ENCODE results near the gene DOCK2. TPM values are rescaled to one million over a fixed set of nuclear protein-coding genes. Genes with fewer than 3 reads are reported as not detected.

DOCK2 gene
- total and polyA plus RNA-seq, 2 donors (not counting 3 experiments of a cell fraction or from before 2014, with no cell fraction given) = 0.62 to 4.8 TPM

GRCh38 chr5:169655353-169655752, 18.3 kb downstream of the DOCK2 start:
- no peaks in the 10 kb centered on the region for H3K9me1 ChIP-seq (replicated peaks; ENCODE audit: control insufficient read depth, extremely low read depth, insufficient read depth, low read length)
- FAIRE-seq (no peak), DNase-seq (ENCODE audit: low read depth, low spot score) (no peak)
- CTCF ChIA-PET = interaction anchor here (0.5 kb wide), 1 partner anchor 26 kb away, joined by 3 read pairs; no protein-coding TSS in a partner anchor
- no peak overlapping the region for H3K4me2 ChIP-seq (ENCODE audit: insufficient read depth, low read length)
- no peak overlapping the region for H3K4me3 ChIP-seq (replicated peaks in 1 of 3; ENCODE audit: insufficient read depth in 1 of 3, low read depth in 1 of 3, low read length in 3 of 3)
- dilution Hi-C loops (cut with MboI; ENCODE audit: extremely low pct_ligation_motif_present, low sequenced_read_pairs) = no loop called here
- no peak overlapping the region for H2AFZ ChIP-seq (ENCODE audit: low read depth, low read length)
- intact Hi-C loops (cut with micrococcal nuclease) = no loop called here
- no peaks in the 10 kb centered on the region for H3K36me3 ChIP-seq (ENCODE audit: control insufficient read depth in 2 of 2, extremely low read depth in 1 of 2, insufficient read depth in 2 of 2, low read length in 2 of 2)
- no peaks in the 10 kb centered on the region for H4K20me1 ChIP-seq (replicated peaks; ENCODE audit: control insufficient read depth, extremely low read depth, insufficient read depth, low read length)
- H3K27me3 ChIP-seq (ENCODE audit: control insufficient read depth in 2 of 2, insufficient read depth in 2 of 2, low read length in 2 of 2) = no peaks in the 10 kb centered on the region
- no peak overlapping the region for H3K27ac ChIP-seq (ENCODE audit: insufficient read depth, low read depth, low read length)
- peaks cover 13% of the 10 kb centered on the region for H3K4me1 ChIP-seq (ENCODE audit: control insufficient read depth, extremely low read depth, insufficient read depth, low read length)
- H3K79me2 ChIP-seq (ENCODE audit: control insufficient read depth, insufficient read depth, low read length) = no peaks in the 10 kb centered on the region
- POLR2A ChIA-PET = no interaction called here
- BruUV-seq (replicated peaks) = no TSS peak
- no peaks in the 10 kb centered on the region for H3K9me3 ChIP-seq (replicated peaks; ENCODE audit: control insufficient read depth, insufficient read depth, low read length)
- H3K9ac ChIP-seq (replicated peaks; ENCODE audit: extremely low read depth, insufficient read depth, low read length) = no peak overlapping the region
- TF ChIP-seq MAX (IDR thresholded peaks at IDR 0.05; ENCODE audit: insufficient read depth, insufficient read length) (no peak), MYC (IDR thresholded peaks at IDR 0.05; ENCODE audit: low read depth, low read length) (no peak), CTCF (IDR thresholded peaks at IDR 0.05; ENCODE audit: extremely low read depth in 1 of 2, insufficient read depth in 1 of 2, low read depth in 1 of 2, low read length in 2 of 2) (no peak), GATA2 (IDR thresholded peaks at IDR 0.05; ENCODE audit: insufficient read depth, insufficient read length, low read depth, low read length) (no peak), JUN (IDR thresholded peaks at IDR 0.05; ENCODE audit: borderline replicate concordance, insufficient read depth, insufficient read length, low read depth) (no peak), POLR2A (IDR thresholded peaks at IDR 0.05; ENCODE audit: low read depth, low read length) (no peak), EZH2 (IDR thresholded peaks at IDR 0.05; ENCODE audit: borderline replicate concordance, low read depth, low read length, severe bottlenecking) (no peak), FOS (IDR thresholded peaks at IDR 0.05; ENCODE audit: borderline replicate concordance, insufficient read depth, low read length) (no peak), POLR2AphosphoS5 (IDR thresholded peaks at IDR 0.05; ENCODE audit: insufficient read depth, low read depth, low read length) (no peak)
